ENCODE measurements around the gene MMP2.

- TF ChIP-seq POLR2A (IDR thresholded peaks at IDR 0.05; ENCODE audit: low read length) = no peak
- TF ChIP-seq GATA1 (IDR thresholded peaks at IDR 0.05; ENCODE audit: low read depth, low read length) = no peak
Measured at GRCh38 chr16:55478827-55479429, at the start of gene MMP2.
